ENCODE measurements around the gene POR.

DNA sequence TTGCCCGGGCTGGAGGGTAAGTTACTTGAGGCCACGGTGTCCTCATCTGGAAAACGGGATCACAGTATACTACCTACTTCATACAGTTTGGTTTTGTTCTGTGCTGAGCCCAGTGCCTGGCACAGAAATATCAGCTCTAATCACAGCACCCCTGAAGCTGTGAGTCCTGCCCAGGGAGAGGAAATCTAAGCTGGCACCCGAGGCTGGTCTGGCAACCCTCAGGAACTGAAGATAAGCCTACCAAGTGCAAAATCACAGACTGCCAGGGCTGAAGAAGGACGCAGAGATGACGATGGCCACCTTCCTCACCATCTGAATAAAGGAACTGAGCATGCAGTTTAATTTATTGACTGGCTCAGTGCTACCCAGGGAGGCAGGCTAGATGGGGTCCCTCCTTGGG is 87.2 kb downstream of the POR start:
- no peak for TF ChIP-seq POLR2A (IDR thresholded peaks at IDR 0.05; ENCODE audit: extremely low read depth, insufficient read length)
- TF ChIP-seq, protein P1, sequence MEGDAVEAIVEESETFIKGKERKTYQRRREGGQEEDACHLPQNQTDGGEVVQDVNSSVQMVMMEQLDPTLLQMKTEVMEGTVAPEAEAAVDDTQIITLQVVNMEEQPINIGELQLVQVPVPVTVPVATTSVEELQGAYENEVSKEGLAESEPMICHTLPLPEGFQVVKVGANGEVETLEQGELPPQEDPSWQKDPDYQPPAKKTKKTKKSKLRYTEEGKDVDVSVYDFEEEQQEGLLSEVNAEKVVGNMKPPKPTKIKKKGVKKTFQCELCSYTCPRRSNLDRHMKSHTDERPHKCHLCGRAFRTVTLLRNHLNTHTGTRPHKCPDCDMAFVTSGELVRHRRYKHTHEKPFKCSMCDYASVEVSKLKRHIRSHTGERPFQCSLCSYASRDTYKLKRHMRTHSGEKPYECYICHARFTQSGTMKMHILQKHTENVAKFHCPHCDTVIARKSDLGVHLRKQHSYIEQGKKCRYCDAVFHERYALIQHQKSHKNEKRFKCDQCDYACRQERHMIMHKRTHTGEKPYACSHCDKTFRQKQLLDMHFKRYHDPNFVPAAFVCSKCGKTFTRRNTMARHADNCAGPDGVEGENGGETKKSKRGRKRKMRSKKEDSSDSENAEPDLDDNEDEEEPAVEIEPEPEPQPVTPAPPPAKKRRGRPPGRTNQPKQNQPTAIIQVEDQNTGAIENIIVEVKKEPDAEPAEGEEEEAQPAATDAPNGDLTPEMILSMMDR (IDR thresholded peaks at IDR 0.05; ENCODE audit: low read depth, low read length): no peak
- no peak for TF ChIP-seq MYC (IDR thresholded peaks at IDR 0.05; ENCODE audit: low read depth, low read length)
